Stromal cell of bone marrow (primary cell): ENCODE results near the gene PRKCE.

Experiments used
- DNase-seq: peaks from one replicate; pipeline ENCODE4 v3.0.0-alpha.2; 2012; ENCODE audit warnings: low read depth

The PRKCE gene

DNA sequence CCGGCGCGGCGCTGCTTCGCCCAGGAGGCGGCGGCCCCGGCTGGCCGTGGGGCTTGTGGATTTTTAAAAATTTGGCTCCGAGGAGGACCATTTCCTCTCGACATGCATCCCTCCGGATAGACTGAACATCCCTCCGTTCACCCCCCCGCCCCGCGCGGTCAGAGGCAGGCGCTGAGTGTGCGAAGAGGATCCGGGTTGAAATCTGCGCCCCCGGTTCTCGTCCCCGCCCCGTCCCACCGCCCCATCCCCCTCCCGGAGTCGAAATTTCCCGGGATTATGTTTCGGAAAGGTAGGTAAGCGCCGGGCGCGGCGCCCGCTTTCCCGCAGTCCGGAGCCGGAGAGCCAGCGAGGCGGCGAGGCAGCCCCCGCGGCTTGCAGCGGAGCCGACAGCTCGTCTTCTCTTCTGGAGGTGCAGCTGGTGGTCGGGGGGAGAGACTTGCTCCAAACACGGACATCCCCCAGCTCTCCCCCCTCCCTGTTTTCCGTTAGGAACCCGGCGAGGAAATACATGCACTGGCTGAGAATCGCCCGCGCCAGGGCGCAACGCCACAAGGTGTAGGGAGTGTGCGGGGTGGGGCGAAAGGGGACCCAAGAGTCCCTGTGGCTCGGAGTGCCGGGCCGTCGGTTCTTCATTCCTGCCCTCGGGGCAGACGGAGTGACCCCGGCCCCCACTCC, at the start of gene PRKCE:
TSS of gene PRKCE (plus strand) at position 261 of the 675 bp plus-strand sequence.
- no peak for DNase-seq

DNA sequence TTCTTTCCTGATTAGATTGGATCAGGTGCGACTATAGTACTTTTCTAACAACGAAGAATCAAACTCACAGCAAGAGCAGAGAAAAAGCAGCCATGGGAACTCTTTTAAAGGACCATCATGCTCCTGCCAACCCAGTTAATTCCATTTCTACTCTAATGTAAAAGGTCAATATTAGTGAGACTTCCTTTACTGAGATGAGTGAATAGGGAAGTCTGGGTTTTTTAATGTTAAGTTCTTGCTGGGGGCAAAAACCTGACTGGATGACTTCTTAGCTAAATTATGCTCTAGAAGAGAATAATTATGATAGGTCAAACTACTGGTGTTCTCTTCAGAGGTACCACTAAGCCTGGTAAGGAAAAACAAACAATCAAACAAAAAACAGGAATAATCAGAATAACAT, 48.9 kb upstream of the PRKCE start:
- DNase-seq = no peak

DNA sequence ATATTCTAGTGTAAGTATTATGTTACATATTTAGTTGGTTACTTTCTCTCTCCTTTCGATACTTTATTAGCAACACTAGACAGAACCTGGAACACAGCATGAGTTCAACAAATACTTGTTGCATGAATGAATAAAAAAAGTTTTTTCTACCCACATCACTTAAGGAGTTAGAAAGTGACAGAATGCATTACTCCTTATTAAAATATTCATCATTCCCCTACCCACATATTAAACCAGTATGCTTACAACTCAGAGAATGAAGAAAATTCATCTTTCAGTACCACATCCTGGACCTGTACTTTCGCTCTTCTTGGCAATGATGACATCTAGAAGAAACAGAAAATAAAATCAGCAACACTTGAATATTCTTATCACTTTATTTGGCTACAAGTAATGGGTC, 46.4 kb upstream of the PRKCE start:
- no peak for DNase-seq

DNA sequence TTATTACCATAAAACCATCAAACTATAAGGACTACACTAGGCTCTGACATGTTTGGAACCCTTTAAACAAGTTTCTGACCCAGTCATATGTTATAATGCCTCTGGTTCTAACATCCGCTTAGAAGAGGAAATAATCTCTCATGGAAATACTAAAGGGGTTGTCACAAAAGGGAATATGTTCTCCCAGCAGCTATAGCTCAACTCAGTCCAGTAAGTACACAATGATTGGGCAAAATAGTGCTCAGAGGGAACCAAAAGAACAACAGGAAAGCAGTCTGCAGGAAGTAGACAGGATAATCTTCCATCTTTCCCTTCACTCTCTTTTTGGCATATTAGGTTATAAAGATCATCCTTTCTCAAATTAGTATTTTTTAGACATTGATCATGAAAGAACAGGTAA, 44.7 kb upstream of the PRKCE start:
- DNase-seq = no peak

DNA sequence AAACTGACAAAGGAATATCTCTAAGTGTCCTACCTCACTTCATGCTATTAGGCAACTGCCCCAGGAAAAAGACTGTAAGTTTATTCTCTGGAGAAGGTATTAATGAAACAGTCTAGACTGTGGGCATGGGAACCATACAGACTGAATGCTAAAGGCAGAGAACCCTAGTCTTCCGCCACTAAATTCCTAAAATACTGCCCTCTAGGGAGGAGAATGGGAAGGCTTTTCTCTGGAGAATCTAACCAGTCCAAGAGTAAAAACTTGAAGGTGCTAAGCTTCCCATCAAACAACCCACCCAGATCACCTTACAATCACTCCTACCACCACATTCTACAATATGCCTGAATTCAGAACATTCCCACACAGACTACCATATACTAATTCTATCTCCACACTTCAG, 43.8 kb upstream of the PRKCE start:
- DNase-seq = no peak

GRCh38 chr2:45610281-45611019, 41.0 kb upstream of the PRKCE start:
- DNase-seq = peak; percentile 62

DNA sequence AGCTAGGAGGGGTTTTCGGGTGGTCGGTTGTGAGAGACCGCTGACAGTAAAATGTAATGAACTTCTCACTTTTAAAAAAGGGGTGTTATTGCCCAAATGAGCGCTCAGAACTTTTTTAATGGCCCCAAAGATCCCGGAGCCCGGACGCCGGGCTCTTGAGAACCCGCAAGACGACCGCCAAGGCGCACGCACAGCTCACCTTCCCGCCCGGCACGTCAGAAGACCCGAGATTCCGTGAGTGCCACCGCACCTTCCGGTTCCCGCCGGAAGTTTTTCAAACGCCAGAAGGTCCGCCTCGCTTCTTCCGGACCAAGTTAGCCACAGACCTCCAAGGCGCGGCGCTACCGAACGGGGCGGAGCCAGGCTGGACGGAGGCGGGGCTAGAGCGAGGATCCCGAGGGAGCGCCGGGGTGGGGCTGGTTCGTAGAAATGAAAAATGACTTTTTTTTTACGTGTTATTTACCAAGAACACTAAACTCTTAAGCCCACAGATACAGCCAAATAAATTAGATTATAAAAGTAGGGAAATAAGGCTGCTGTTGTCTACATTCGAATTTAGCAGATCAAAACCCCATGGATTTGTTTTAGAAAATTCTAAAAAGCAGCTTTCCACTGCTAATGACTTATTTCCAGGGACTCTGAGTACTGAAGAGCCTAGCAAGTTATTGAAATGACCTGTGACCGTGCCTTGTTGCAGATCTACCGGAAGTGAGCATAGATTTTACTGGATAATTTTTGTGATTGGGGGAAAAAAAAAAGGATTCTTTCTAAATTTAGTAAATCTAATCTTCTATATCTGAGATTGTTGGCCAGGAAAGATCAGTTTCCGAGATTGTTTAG, 40.2 kb upstream of the PRKCE start, which contains the start of gene SRBD1:
TSS of gene SRBD1 (minus strand) at position 248 of the 840 bp plus-strand sequence. CDS start 5,826 bp downstream, outside the sequence.
- DNase-seq = peak; percentile 85

GRCh38 chr2:45612285-45612684, 39.2 kb upstream of the PRKCE start:
- DNase-seq = no peak

- DNase-seq = no peak
Observed at GRCh38 chr2:45612731-45613130, 38.7 kb upstream of the PRKCE start.

- no peak for DNase-seq
Observed at GRCh38 chr2:45614330-45614729, 37.1 kb upstream of the PRKCE start.

- no peak for DNase-seq
Observed at GRCh38 chr2:45614871-45615415, 36.5 kb upstream of the PRKCE start.

DNA sequence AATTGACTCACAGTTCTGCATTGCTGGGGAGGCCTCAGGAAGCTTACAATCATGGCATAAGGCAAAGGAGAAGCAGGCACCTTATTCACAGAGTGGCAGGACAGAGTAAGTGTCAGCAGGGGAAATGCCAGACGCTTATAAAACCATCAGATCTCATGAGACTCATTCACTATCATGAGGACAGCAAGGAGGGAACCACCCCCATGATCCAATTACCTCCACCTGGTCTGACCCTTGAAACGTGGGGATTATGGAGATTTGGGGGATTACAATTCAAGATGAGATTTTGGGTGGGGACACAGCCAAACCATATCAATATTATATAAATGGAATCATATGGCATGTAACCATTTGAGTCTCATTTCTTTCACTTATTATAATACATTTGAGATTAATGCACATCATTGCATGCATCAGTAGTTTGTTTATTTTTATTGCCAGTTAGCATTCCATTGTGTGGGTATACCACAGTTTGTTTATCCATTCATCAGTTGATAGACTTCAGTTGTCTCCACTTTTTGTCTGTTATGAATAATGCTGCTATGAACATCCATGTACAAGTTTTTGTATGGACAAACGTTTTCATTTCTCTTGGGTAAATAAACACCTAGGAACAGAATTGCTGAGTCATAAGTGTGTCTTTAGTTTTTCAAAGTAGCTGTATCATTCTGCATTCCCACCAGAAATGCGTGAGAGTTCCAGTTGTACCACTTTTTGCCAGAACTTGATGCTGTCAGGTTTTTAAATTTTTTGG, 34.6 kb upstream of the PRKCE start:
- DNase-seq = no peak

- DNase-seq = no peak
Observed at GRCh38 chr2:45617496-45617895, 34.0 kb upstream of the PRKCE start.

- DNase-seq = no peak
Observed at GRCh38 chr2:45622336-45623075, 29.0 kb upstream of the PRKCE start.

- no peak for DNase-seq
Observed at GRCh38 chr2:45623098-45623497, 28.4 kb upstream of the PRKCE start.

DNA sequence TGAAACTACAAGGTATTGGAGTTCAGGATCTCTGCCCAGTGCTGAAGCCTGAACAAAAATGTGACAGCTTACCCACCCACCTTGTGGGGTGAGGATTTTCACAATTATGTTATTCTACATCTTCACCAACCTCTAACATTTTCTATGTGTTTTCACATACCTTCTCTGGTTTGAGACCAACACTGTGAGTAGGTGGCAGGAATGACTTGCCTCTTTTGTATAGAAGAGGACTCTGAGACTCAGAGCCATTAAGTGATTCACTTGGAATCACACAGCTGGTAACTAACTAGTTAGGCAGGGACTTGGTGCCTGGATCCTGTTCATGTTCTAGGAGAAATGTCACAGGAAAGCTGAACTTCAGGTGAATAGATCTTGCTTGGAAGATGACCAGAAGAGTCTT, 25.7 kb upstream of the PRKCE start:
- DNase-seq = no peak

- no peak for DNase-seq
Observed at GRCh38 chr2:45626387-45627221, 24.9 kb upstream of the PRKCE start.

DNA sequence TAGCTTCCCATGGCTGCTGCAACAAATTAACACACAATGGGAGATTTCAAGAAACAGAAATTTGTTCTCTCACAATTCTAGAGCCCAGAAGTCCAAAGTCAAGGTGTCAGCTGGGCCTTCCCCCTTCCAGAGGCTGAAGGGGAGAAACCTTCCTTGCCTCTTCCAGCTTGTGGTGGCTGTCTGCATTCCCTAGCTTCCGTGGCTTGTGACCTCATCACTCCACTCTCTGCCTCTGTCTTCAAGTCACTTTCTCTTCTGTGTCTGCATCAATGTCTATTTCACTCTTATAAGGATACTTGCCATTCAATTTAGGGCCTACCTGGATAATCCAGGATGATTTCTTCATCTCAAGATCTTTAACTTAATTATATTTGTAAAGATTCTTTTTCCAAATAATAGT, 23.6 kb upstream of the PRKCE start:
- no peak for DNase-seq

GRCh38 chr2:45629971-45630370, 21.5 kb upstream of the PRKCE start:
- no peak for DNase-seq

- DNase-seq = no peak
Observed at GRCh38 chr2:45631319-45631718, 20.2 kb upstream of the PRKCE start.
